IMR-90 (cell line): ENCODE data around the gene ZBTB46. TPM values are rescaled to one million over a fixed set of nuclear protein-coding genes. Genes with fewer than 3 reads are reported as not detected.
A peak's percentile ranks its signal among the peaks of the same experiment; 100 is the strongest.

Source experiments
- ATAC-seq: fragments of 200-7000 bp; cut with Tn5 transposase; 2 replicates; pipeline ENCODE4 v1.9.1; 2020; ENCODE audit warnings: low read depth, mild to moderate bottlenecking, moderate library complexity
- BruUV-seq: library from RNA; stranded (reverse); fragments of 400-500 nt; replicated peaks from 2 replicates; lab custom pipeline; 2021; lab: Mats Ljungman, UMichigan
- CTCF ChIA-PET: fragments of 300-600 bp; formaldehyde crosslinking; extraction: SDS; loops from one replicate; lab custom pipeline; 2021; ENCODE audit warnings: antibody characterized with exemption; lab: Yijun Ruan, JAX
- POLR2A ChIA-PET: fragments of 300-600 bp; sonication (Branson Sonifier 250); formaldehyde crosslinking; loops from one replicate; lab custom pipeline; 2022; ENCODE audit warnings: antibody characterized with exemption; ENCODE audit not compliant: unreplicated experiment; lab: Charles Lee
- DNase-seq: peaks from one replicate; pipeline ENCODE4 v3.0.0; 2013
- H2AFZ ChIP-seq: replicated peaks from 2 replicates; pipeline ENCODE3; 2013; ENCODE audit warnings: low read length, mild to moderate bottlenecking; ENCODE audit not compliant: poor library complexity
- H2AK5ac ChIP-seq: 2 replicates; pipeline ENCODE4 v1.6.1; 2013; ENCODE audit warnings: low read depth, low read length, inconsistent platforms
- H2AK9ac ChIP-seq: replicated peaks from 2 replicates; pipeline ENCODE3; 2013; ENCODE audit warnings: mild to moderate bottlenecking, low read depth, low read length, moderate library complexity; ENCODE audit not compliant: poor library complexity
- H2BK120ac ChIP-seq: 2 replicates; pipeline ENCODE4 v1.6.1; 2013; ENCODE audit warnings: low read depth, low read length, inconsistent platforms
- H2BK15ac ChIP-seq: 3 replicates; pipeline ENCODE4 v1.6.1; 2013; ENCODE audit warnings: low read depth, low read length, inconsistent platforms
- H2BK20ac ChIP-seq: 2 replicates; pipeline ENCODE4 v1.6.1; 2013; ENCODE audit warnings: low read depth, mild to moderate bottlenecking, inconsistent platforms, low read length, moderate library complexity
- H2BK5ac ChIP-seq: 2 replicates; pipeline ENCODE4 v1.6.1; 2013; ENCODE audit warnings: mild to moderate bottlenecking, low read depth, low read length, inconsistent platforms; ENCODE audit not compliant: poor library complexity, severe bottlenecking
- H3K14ac ChIP-seq: replicated peaks from 2 replicates; pipeline ENCODE4 v1.6.1; 2013; ENCODE audit warnings: low read depth, low read length, inconsistent platforms
- H3K18ac ChIP-seq: 2 replicates; pipeline ENCODE4 v1.6.1; 2013; ENCODE audit warnings: low read depth, low read length, control low read depth
- H3K23ac ChIP-seq: 2 replicates; pipeline ENCODE4 v1.6.1; 2013; ENCODE audit warnings: low read depth, low read length, inconsistent platforms
- H3K27ac ChIP-seq: 2 replicates; pipeline ENCODE4 v1.5.1; 2013; ENCODE audit warnings: mild to moderate bottlenecking, control low read depth, low read length; ENCODE audit not compliant: insufficient read depth
- H3K27me3 ChIP-seq: 2 replicates; pipeline ENCODE4 v1.6.1; 2013; ENCODE audit warnings: low read length; ENCODE audit not compliant: control insufficient read depth, insufficient read depth
- H3K36me3 ChIP-seq: 2 replicates; pipeline ENCODE4 v1.6.1; 2013; ENCODE audit warnings: low read length, mixed read lengths; ENCODE audit not compliant: control insufficient read depth, insufficient read depth
- H3K4ac ChIP-seq: 2 replicates; pipeline ENCODE4 v1.6.1; 2013; ENCODE audit warnings: low read depth, low read length, inconsistent platforms
- H3K4me1 ChIP-seq: 2 replicates; pipeline ENCODE4 v1.6.1; 2013; ENCODE audit warnings: low read length, mixed read lengths; ENCODE audit not compliant: control insufficient read depth, insufficient read depth
- H3K4me2 ChIP-seq: 2 replicates; pipeline ENCODE4 v1.6.1; 2013; ENCODE audit warnings: low read depth, mild to moderate bottlenecking, control low read depth, low read length, moderate library complexity
- H3K4me3 ChIP-seq: 2 replicates; pipeline ENCODE4 v1.5.1; 2013; ENCODE audit warnings: low read depth, mild to moderate bottlenecking, control low read depth, low read length, moderate library complexity; ENCODE audit not compliant: insufficient read depth
- H3K56ac ChIP-seq: 2 replicates; pipeline ENCODE4 v1.6.1; 2013; ENCODE audit warnings: low read length, inconsistent platforms; ENCODE audit not compliant: insufficient read depth; ENCODE audit errors: extremely low read depth
- H3K79me1 ChIP-seq, 2 experiments: 2 replicates each; pipeline ENCODE4 v1.6.1; 2013; ENCODE audit warnings: low read length in 2 of 2, inconsistent platforms in 1 of 2, low read depth in 1 of 2
- H3K9ac ChIP-seq: 2 replicates; pipeline ENCODE4 v1.6.1; 2013; ENCODE audit warnings: low read depth, low read length, control low read depth
- H3K9me1 ChIP-seq: 2 replicates; pipeline ENCODE4 v1.6.1; 2013; ENCODE audit warnings: low read length, inconsistent platforms; ENCODE audit not compliant: insufficient read depth
- H3K9me3 ChIP-seq: 2 replicates; pipeline ENCODE4 v1.6.1; 2013; ENCODE audit warnings: low read length; ENCODE audit not compliant: control insufficient read depth, insufficient read depth
- H4K20me1 ChIP-seq: 2 replicates; pipeline ENCODE4 v1.6.1; 2013; ENCODE audit warnings: low read length, inconsistent platforms; ENCODE audit not compliant: insufficient read depth
- H4K5ac ChIP-seq: 2 replicates; pipeline ENCODE4 v1.6.1; 2013; ENCODE audit warnings: mild to moderate bottlenecking, low read depth, low read length, control low read depth
- H4K8ac ChIP-seq, 2 experiments: 2 replicates each; pipeline ENCODE4 v1.6.1; 2013; ENCODE audit warnings: low read depth in 2 of 2, low read length in 2 of 2, control low read depth in 1 of 2, inconsistent platforms in 1 of 2
- H4K91ac ChIP-seq: 2 replicates; pipeline ENCODE4 v1.6.1; 2013; ENCODE audit warnings: low read depth, low read length, inconsistent platforms; ENCODE audit not compliant: insufficient read depth
- BHLHE40 ChIP-seq: fragments of 150-350 bp; IDR thresholded peaks from 2 replicates; pipeline ENCODE4 v1.6.1; 2016; ENCODE audit warnings: mild to moderate bottlenecking, low read depth, low read length
- CEBPB ChIP-seq: IDR thresholded peaks from 2 replicates; pipeline ENCODE4 v1.6.1; 2012; ENCODE audit warnings: low read depth, low read length, improper control_type of control experiment
- MAFK ChIP-seq: IDR thresholded peaks from 2 replicates; pipeline ENCODE4 v1.6.1; 2012; ENCODE audit warnings: low read depth, low read length, improper control_type of control experiment
- MAZ ChIP-seq: IDR thresholded peaks from 2 replicates; pipeline ENCODE4 v1.6.1; 2012; ENCODE audit warnings: low read depth, mild to moderate bottlenecking, low read length, improper control_type of control experiment, moderate library complexity, borderline replicate concordance
- MXI1 ChIP-seq: IDR thresholded peaks from 2 replicates; pipeline ENCODE4 v1.6.1; 2012; ENCODE audit warnings: low read depth, mild to moderate bottlenecking, low read length, moderate library complexity, borderline replicate concordance
- NFE2L2 ChIP-seq: fragments of 150-350 bp; IDR thresholded peaks from 2 replicates; pipeline ENCODE4 v1.6.1; 2016; ENCODE audit warnings: low read depth, mild to moderate bottlenecking, low read length
- RAD21 ChIP-seq: IDR thresholded peaks from 2 replicates; pipeline ENCODE4 v1.6.1; 2012; ENCODE audit warnings: low read length, improper control_type of control experiment
- SMC3 ChIP-seq: fragments of 150-350 bp; IDR thresholded peaks from 2 replicates; pipeline ENCODE4 v1.6.1; 2016; ENCODE audit warnings: low read depth, mild to moderate bottlenecking, antibody characterized with exemption, low read length, moderate library complexity
- WGBS, 2 experiments: methylation state at CpG; one replicate each; pipeline versions ENCODE4 v1.1.5 to v1.1.7; 2013; ENCODE audit warnings: missing lambda C conversion rate in 2 of 2; ENCODE audit not compliant: insufficient read length in 1 of 2; ENCODE audit errors: extremely low coverage in 2 of 2; 5-methylcytosine and 5-hydroxymethylcytosine counted together
- dilution Hi-C: fragments of 300-500 bp; cut with HindIII; formaldehyde crosslinking; loops from one replicate; pipeline ENCODE4 v1.14.3; 2018; ENCODE audit warnings: low sequenced_read_pairs; ENCODE audit not compliant: unreplicated experiment
- in situ Hi-C: fragments of 300-500 bp; cut with MboI; formaldehyde crosslinking; loops from 3 replicates; pipeline ENCODE4 v1.14.3; 2019; ENCODE audit warnings: low sequenced_read_pairs, inconsistent platforms, mixed read lengths
- intact Hi-C: fragments of 100-400 bp; cut with micrococcal nuclease; formaldehyde crosslinking; loops from 2 replicates; pipeline ENCODE4 v1.10.0; 2022
- polyA plus RNA-seq, 3 experiments: library from polyadenylated mRNA; depleted of rRNA; stranded (reverse); fragments of >200 nt; gene quantifications; 2 replicates each; pipeline ENCODE4 v1.2.3, GENCODE V29; 2012; ENCODE audit warnings: low replicate concordance in 1 of 3
- total RNA-seq: library from RNA; depleted of rRNA; stranded (reverse); fragments of >200 nt; gene quantifications from 2 replicates; pipeline ENCODE4 v1.2.3, GENCODE V29; 2012

The ZBTB46 gene
- total and polyA plus RNA-seq, 2 of the 4 experiments (the other 2 are of a cell fraction): 4.2 to 14.9 TPM

- in situ Hi-C loops: loop anchor here (10.0 kb wide), 1 partner anchor 162 kb away; the partner anchor contains the start of genes ABHD16B and TPD52L2
- H3K9me3 ChIP-seq: no peaks in the 10 kb centered on the region
These were observed 128.2 kb downstream of the ZBTB46 start for GRCh38 chr20:63702751-63703470.

More at GRCh38 chr20:63702751-63703470, 128.2 kb downstream of the ZBTB46 start:
- H4K91ac ChIP-seq: no peak overlapping the region
- no peak overlapping the region for H2BK120ac ChIP-seq
- BruUV-seq: no TSS peak
- peaks cover 24% of the 10 kb centered on the region for H3K4me1 ChIP-seq
- H3K27ac ChIP-seq: no peak overlapping the region
- H4K5ac ChIP-seq: no peak overlapping the region
- H3K4ac ChIP-seq: no peak overlapping the region; the same call in 1 of the 2 replicates
- H3K23ac ChIP-seq: no peak overlapping the region
- no peak overlapping the region for H3K14ac ChIP-seq
- no peaks in the 10 kb centered on the region for H4K20me1 ChIP-seq
- no peak overlapping the region for H3K4me2 ChIP-seq
- H2AFZ ChIP-seq: peak overlapping the region; percentile 8
- no peak overlapping the region for H3K18ac ChIP-seq
- H3K36me3 ChIP-seq: peaks cover 29% of the 10 kb centered on the region
- no peak overlapping the region for H2AK5ac ChIP-seq
- no peak overlapping the region for H2BK15ac ChIP-seq
- H3K79me1 ChIP-seq: peaks cover 22 to 75% of the 10 kb centered on the region in 2 experiments
- TF ChIP-seq SMC3: no peak
- no peak for TF ChIP-seq BHLHE40
- TF ChIP-seq MAFK: no peak
- no peak for TF ChIP-seq MAZ
- TF ChIP-seq CEBPB: no peak
- TF ChIP-seq NFE2L2: no peak
- no peak for TF ChIP-seq RAD21
- no peak for TF ChIP-seq MXI1
- ATAC-seq (no peak), DNase-seq (no peak)
- no peak overlapping the region for H3K4me3 ChIP-seq
- no peak overlapping the region for H2BK5ac ChIP-seq
- no peak overlapping the region for H2AK9ac ChIP-seq
- no peaks in the 10 kb centered on the region for H3K9me1 ChIP-seq
- dilution Hi-C loops (no loop called here), intact Hi-C loops (no loop called here)
- 87% methylated on average over 8 of the region's 13 CpGs; no CpG with 5 or more reads in 1 of the 2 experiments for WGBS, 2 experiments
- no peak overlapping the region for H2BK20ac ChIP-seq
- no peak overlapping the region for H3K56ac ChIP-seq
- H3K9ac ChIP-seq: no peak overlapping the region
- CTCF ChIA-PET: no interaction called here
- POLR2A ChIA-PET: no interaction called here
- H3K27me3 ChIP-seq: no peaks in the 10 kb centered on the region
- no peak overlapping the region for H4K8ac ChIP-seq
